Limb (tissue), 2 donors: ENCODE data around the gene LIM2.

Experiments
- DNase-seq, 2 donors: peaks; one replicate each; pipeline ENCODE4 v3.0.0-alpha.2; 2016; ENCODE audit errors: extremely low spot score in 2 of 2

Gene LIM2

DNA sequence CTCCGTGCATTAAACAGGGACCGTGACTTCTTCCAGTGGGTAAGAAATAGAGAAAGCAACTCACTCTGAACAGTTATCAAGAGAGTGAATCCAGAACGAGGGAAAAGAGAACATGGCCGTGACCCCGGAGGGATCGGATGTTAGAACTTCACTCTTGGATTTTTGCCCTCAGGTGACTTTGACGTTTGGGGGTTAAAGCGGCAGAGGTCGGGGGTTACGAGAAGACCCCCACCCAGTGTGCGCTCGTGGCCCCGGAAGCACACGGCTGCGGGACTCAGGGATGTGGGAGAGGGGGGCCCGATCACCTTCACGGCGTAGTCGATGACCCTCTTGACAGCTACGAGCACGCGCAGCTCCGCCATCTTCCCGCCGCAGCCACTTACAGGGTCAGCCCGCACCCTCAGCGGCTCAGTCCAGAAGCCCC is 21.8 kb downstream of the LIM2 start, which contains the start of gene ETFB:
Gene ETFB (minus strand): TSS at position 424 of the 424 bp plus-strand sequence. CDS start 62 bp downstream, at position 362.
- no peak for DNase-seq

DNA sequence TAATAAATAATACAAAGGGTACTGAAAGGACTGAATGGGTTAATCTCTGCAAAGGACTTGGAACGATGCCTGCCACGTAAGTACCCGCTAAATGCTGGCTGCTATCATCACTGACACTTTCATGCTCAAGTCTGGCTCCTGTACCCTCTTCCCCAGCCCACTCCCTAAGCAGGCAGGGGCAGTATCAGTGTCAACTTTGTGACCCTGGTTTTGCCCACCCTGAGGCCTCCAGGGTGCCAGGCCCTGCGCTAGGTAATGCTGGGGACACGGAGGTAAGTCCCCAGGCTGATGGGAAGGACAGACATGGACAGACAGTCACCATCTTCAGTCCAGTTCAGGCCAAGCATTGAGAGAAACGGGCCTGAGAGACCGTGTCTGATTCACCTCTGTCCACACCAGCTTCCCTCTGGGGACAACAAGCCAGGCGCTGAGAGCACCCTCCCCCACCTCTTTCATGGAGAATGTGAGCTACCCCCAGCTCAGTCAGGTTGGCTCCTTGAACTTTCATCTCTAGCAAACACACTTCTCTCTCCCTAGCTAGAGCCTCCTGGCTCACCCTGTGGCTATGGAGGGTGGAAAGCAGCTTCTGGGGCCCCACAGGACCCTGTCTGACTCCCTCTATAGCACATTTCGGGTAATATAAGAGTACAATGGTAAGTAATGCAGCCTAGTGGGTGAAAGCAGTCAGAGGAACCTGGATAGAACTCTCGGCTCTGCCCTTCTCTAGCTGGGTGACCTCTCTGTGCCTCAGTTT is 22.4 kb downstream of the LIM2 start:
- DNase-seq = peak in 1 of 2 donors; percentile 12

DNA sequence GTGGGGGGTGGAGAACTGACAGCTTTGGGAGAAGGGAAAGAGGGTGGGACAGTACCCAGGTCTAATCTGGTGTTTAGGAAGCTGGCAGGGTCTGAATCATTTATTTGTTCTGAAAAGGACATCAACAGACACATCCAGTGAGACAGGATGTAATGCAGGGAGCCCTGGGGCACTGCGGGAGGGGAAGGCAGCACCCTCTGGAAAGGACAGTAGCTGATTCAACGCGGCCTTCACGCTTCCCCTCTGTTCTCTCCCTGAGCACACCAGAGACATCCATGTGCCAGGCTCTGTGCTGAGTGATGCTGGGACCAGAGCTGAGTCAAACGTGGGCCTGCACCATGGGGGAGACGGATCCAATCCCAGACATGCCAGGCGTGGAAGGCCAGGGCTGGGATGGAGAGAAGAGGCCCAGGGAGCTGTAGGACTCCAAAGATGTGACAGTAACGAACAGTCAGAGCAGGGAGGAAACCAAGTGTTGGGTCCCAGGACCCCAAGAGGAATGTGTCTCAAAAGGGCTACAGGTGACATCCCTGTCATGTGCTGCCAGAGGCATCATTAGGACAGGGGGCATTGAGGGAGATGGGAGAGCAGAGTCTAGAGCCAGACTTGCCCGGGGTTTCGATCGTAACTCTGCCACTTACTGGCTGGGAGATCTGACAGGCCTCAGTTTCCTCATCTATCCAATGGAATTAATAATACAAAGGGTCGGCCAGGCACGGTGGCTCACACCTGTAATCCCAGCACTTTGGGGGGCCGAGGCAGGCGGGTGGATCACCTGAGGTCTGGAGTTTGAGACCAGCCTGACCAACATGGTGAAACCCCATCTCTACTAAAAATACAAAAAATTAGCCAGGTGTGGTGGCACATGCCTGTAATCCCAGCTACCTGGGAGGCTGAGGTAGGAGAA is 23.3 kb downstream of the LIM2 start:
- DNase-seq = no peak

DNA sequence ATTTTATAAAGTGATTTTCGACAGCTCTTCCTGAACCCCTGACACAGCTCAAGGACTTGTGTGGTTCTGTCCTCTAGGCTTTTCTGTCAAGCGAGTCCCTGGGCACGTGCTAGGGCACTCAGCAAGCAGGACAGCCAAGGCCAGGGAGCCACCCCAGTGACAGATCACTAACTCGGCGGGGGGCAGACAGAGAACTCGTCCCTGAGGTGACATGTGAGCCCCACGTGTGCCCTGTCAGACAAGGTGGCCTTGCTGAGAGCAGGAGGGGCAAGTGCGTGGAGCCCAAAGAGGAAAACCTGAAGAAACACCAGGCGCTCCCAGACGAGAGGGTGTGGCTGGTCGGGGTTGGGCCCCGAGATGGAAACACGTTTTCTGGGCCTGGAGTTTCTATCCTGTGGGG is 26.5 kb downstream of the LIM2 start:
- no peak for DNase-seq

DNA sequence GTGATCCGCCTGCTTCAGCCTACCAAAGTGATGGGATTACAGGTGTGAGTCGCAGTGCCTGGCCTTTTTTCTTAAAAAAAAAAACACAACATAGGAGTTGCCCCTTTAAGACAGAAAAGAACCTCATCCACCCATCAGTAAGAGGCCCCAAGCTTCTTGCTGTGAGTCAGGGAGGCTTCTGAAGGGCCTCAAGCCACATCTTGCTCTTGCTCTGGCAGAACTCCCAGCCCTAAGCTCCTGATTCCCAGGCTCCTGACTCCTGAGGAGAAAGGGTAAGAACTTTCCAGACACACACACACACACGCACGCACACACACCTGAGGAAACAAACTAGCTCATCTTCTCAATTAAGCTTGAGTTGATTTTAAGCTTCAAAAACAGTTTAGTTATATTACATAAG is 28.5 kb downstream of the LIM2 start:
- no peak for DNase-seq

DNA sequence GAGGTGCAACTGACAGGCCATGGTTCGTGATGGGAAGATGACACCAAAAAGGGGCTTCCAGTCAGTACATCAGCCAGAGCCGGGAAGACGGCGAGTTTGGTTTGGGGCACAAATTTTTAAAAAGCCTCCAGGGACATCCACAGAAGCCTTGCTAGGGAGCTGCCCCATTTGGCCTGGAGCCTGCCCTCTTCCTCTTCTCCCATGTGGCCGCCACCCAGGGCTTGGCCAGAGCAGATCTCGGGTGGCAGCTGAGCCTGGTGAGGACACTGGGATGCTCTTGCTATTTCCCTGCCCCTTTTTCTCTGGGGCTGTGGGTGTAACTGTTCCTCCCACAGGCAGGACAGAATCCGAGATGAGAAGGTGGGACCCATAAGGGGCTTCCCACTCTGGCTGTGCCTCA is 29.8 kb downstream of the LIM2 start:
- DNase-seq = no peak

DNA sequence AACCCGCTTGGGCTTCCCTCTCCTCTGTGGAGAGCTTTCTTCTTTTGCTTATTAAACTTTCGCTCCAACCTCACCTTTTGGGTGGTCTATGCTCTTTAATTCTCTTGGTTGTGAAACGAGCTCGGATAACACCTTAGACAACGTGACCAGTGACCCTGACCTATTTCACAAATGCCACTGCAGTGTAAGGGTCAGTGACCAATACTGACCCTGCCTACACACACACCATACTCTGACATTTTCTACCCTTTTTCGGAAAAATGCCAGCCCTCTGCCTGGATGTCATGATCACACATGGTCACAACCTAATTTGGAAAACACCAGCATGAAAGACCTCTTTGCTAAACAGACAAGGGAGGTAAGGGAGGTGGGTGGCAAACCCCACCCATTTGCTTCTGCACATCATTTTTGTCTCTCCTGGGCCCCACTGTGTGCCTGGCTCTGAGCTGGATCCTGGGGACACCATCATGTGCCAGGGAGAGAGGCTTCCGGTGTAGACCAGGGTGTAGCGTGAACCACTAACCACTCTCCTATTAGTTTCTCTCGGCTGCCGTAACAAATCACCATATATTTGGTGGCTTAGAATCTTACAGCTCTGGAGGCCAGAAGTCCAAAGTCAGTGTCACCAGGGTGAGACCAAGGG is 31.5 kb downstream of the LIM2 start:
- DNase-seq = no peak

DNA sequence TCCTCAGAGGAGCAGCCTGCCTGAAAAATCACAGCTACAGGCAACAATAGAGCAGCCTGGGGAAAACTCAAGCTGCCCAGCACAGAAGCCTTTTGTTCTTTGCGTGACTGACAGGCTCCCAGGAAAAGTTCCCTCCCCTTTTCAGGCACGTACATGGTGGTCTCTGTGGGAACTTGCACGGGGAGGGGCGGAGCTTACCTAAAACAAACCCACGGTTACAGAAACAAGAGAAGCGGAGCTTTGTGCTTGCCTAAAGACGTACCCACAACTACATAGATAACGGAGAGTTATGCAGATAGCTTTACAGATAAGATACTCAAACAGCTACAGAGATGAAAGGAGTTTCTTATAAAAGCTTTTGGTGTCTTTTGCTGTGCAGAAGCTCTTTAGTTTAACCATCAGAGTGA is 33.0 kb downstream of the LIM2 start:
- DNase-seq = peak; percentile 34 to 71

DNA sequence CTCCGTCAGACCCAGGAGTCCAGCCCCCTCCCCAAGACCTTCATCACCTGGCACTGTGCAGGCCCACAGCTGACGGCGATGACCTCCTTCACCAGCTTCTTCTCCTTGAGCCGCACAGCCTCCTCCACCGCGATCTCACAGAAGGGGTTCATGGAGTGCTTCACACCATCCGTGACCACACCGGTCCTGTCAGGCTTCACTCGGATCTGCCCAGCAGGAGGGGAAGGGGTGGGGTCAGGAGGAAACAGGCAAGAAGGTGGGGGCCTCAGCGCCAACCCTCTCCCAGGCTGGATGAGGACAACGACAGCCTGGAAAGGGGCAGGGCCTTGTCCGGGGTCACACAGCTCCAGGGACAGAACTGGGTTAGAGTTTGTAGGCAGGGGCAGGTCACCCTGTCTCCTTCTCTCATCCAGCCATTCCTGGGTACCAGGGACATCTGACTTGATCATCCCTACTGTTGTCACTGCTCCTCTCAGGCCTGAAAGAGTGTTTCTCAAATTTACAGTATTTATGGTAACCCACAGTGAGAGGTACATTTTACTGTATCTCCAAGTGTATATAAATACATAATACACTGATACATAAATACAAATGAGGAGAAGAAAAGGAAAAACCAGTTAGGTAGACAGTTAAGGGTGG is 33.6 kb downstream of the LIM2 start:
- DNase-seq = peak in 1 of 2 donors; percentile 60

DNA sequence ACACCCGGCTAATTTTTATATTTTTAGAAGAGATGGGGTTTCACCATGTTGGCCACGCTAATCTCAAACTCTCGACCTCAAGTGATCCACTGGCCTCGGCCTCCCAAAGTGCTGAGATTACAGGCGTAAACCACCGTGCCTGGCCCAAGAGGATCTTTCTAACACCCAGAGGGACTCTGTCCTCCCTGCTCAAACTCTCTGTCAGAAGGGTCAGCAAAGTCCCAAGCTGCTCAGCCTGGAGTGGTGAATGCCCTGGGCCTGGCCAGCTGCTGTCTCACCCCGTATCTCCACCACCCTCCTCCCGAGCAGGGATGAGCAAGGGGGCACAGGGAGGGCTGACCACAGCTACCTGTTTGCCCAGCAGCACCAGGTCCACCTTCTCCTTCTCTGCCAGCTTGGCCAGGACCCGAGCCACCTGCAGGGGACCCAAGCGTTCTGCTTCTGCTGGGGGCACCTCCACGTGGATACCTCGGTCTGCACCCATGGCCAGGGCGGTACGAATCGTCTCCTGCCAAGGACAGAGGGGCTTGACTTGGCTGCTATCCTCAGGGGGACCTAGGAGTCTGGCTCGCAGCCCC is 34.9 kb downstream of the LIM2 start:
- DNase-seq = no peak

DNA sequence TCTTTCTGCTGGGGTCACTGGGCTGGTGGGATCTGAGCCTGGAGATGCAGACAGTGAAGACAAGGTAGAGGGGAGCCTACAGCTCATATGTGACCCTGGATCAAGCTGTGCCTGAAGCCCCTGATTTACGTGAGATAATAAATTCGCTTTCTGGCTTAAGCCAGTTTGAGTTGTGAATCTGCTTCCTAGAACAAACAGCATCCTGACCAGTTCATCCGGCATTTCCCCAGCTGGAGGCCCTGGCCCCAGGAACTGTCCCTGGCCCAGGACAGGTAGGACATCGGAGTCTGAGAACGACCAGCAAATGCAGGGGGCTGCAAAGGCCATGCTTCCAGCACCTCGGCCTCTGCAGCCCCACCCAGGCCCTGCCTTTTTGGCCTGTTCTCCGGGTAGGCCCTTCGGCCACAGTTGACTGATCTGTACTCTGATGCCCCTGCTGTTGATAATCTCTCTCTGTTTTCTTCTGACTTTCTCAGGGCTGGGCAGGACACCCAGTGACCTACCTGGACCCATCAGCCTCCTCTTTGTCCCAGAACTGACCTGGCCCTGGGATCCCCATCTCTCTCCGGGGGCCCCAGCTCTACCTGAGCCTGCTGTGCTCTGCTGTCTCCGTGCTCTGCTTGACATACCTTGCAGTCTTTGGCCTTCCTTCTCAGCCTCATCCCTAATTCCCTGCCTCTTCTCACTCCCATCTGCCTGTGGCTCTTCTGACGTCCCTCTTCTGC is 36.3 kb downstream of the LIM2 start:
- no peak for DNase-seq

DNA sequence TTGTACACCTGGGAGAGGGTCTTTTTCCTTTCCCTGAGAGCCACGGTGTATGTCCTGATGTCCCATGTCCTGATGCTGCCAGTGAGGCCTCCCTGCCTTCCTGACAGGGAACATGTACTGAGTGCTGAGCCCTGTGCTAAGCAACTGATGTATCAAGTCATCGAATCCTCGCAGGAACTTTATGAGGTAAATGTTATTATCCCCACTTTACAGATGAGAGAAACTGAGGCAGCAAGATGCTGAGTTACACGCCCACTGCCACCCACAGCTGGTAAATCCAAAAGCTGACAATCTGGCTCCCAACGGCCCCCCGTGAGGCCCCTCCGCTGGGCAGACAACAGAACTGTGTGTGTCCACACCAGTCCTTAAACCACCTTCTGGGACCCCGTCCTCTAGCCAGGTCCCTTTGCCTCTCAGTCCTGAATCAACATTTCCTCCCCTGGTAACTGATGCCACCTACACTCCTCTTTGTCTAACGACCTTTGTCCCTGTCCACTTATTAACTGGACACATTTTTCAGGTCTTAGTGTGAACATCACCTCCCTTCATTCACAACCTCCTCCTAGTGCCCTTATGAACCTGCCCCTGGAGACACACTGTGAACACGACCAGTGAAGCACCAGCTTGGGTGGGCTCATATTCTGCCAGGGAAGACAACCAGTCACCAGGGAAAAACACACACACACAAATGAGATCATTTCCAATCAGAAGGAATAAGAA is 40.4 kb downstream of the LIM2 start:
- DNase-seq = no peak

DNA sequence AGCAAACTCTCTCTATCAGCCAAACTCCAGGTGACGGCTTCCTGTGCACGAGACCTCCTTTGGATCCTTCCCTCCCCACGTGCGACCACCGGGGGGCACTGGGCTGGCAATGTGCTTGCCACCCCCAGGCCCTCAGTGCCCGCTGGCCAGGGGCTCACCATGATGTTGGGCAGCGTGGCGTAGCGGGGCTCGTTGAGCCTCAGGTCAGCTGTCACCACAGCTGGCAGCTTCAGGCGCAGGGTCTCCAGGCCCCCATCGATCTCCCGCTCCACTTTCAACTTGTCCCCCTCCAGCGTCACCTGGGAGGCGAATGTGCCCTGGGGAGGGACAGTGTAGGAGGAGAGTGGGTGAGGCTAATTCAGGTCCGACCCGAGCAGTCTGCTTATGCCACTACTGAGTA is 41.0 kb downstream of the LIM2 start:
- DNase-seq = no peak

DNA sequence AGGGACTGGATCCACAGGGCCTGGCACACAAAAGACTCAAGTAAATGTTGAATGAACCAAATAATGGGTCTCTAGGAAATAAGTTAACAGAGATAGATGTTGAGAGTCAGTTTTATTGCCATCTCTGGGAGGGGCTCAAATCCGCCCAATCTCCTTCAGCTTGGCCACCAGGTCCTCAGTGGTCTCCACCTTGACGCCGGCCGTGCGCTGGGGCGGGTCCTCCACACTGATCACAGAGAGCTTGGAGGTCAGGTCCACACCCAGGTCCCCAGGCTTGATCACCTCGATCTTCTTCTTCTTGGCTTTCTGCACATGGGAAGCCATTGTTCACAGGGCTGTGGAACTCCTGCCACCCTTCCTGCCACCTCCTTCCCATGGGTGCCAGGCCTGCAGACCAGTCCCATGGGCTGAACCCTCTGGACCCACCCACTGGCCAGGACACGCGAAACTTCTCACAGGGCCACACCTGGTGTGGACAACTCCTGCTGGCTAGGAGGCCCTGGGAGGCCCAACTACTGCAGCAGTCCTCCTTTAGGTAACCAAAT is 42.6 kb downstream of the LIM2 start:
- DNase-seq = no peak

DNA sequence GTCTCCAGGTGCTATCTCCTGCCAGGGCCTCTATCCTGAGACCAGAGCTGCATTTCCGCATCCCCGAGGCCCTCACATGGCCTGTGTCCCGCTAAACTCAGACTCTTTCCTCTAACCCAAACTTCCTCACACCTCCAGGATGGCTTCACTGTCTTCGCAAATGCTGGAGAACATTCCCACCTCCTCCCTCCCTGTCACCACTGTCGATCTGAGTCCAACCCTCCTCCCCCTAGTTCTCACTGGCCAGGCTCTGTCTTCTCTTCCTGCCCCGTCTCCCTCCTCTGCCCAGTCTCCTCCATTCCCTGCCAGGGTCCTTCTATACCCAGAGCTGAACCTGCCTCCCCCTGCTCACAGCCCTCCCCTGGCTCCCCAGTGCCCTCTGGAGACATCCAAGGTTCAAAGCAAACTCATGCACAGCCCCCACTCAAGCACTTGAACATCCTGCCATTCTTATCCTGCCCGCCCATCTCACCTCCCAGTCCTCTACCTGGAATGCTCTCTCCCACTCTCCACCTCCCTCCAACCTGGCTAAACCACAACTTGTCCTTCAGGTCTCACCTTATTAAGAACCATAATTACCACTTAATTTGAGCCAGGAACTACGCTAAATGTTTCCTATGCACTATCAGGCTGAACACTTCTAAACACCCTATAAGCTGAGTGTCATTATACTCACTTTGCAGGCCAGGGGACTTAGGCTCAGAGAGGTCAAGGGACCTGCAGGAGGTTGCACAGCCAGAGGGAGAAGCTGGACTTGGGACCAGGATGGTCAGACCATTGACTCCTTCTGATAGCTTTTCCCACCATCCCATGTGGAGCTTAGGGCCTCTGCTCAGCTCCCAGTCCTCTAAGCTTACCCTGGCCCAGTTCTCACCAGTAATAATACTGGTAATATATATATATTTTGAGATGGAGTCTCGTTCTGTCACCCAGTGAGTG is 44.9 kb downstream of the LIM2 start:
- no peak for DNase-seq

DNA sequence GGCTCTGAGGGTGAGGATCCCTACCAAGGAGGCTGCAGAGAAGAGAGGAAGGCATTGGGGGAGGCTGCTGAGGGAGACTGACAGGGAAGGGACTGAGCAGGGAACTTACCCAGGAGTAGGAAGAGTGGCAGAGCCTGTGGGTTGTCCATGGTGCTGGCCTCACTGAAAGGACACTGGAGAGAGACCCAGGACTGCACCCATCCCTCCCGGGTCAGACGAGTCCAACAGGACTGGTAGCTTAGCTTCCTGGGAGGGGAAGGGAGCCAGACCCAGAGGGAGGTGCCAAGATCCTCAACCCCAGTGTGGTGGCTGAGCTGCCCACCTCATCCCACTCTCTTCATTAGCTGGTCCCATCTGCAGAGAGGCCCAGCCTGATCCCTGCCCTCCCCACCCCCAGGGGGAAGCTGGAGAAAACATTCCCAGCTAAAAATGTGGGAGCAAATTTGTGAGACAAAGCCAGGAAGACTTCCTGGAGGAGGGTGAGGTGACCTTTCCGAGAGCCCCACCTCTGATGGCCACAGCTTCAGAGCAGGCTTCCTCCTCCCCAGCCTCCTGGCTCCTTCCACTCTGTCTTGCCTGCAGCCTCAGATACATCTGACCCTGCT is 45.7 kb downstream of the LIM2 start, which contains the start of gene VSIG10L:
Gene VSIG10L (minus strand): TSS at position 164 of the 605 bp plus-strand sequence. CDS start 15 bp downstream, at position 149.
- DNase-seq = no peak

DNA sequence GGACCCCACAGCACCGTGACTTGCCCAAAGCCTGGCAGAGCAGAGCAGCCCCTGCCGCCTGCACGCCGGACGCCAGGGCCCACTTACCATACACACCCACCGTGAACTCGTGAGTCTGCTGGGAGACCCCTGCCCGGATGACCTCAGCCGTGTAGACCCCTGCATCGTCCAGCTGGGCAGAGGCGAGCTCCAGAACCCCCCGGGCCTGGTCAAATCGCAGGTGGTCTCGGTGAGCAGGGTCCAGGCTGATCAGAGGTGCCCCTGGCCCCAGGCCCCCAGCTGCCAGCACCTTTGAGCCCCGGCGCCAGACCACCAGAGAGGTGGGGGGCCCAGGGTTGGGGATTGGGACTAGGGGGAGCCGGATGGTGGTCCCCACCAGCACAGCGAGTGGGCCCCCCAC is 46.7 kb downstream of the LIM2 start:
- no peak for DNase-seq
